HEK293 (cell line): ENCODE results near the gene HYDIN.

Source experiments
- GLI4 ChIP-seq: fragments of 450-650 bp; formaldehyde crosslinking; IDR thresholded peaks from 2 replicates; pipeline ENCODE4 v1.5.1; 2016; ENCODE audit warnings: missing biosample characterization, missing genetic modification characterization
- HOXD13 ChIP-seq: sonication (generic); formaldehyde crosslinking; IDR thresholded peaks from 2 replicates; pipeline ENCODE4 v1.8.0; 2022; ENCODE audit warnings: missing genetic modification reagents, borderline replicate concordance
- KLF16 ChIP-seq: fragments of 450-650 bp; formaldehyde crosslinking; IDR thresholded peaks from 2 replicates; pipeline ENCODE4 v1.5.1; 2017; ENCODE audit warnings: missing biosample characterization, missing genetic modification characterization
- OSR2 ChIP-seq: fragments of 450-650 bp; formaldehyde crosslinking; IDR thresholded peaks from 2 replicates; pipeline ENCODE4 v1.5.1; 2016; ENCODE audit warnings: missing biosample characterization, missing genetic modification characterization
- OVOL3 ChIP-seq: fragments of 450-650 bp; formaldehyde crosslinking; IDR thresholded peaks from 2 replicates; pipeline ENCODE4 v1.5.1; 2016; ENCODE audit warnings: missing biosample characterization, missing genetic modification characterization
- TRIM28 ChIP-seq: IDR thresholded peaks from 2 replicates; pipeline ENCODE4 v1.6.1; 2011; ENCODE audit warnings: low read length, control low read depth, borderline replicate concordance
- YY2 ChIP-seq: fragments of 450-650 bp; formaldehyde crosslinking; IDR thresholded peaks from 2 replicates; pipeline ENCODE4 v1.5.1; 2016; ENCODE audit warnings: missing biosample characterization, missing genetic modification characterization
- ZBTB17 ChIP-seq: fragments of 450-650 bp; formaldehyde crosslinking; IDR thresholded peaks from 2 replicates; pipeline ENCODE4 v1.5.1; 2016; ENCODE audit warnings: missing biosample characterization, missing genetic modification characterization
- ZFHX2 ChIP-seq: fragments of 450-650 bp; formaldehyde crosslinking; conservative IDR thresholded peaks from 2 replicates; pipeline ENCODE4 v1.5.1; 2016; ENCODE audit warnings: missing biosample characterization, missing genetic modification characterization
- ZFP69B ChIP-seq: fragments of 450-650 bp; formaldehyde crosslinking; IDR thresholded peaks from 2 replicates; pipeline ENCODE4 v1.5.1; 2016; ENCODE audit warnings: missing biosample characterization, missing genetic modification characterization
- ZNF112 ChIP-seq: fragments of 450-650 bp; formaldehyde crosslinking; IDR thresholded peaks from 2 replicates; pipeline ENCODE4 v1.5.0; 2017; ENCODE audit warnings: missing biosample characterization, missing genetic modification characterization
- ZNF146 ChIP-seq: fragments of 450-650 bp; formaldehyde crosslinking; IDR thresholded peaks from 2 replicates; pipeline ENCODE4 v1.5.1; 2016; ENCODE audit warnings: missing biosample characterization, missing genetic modification characterization
- ZNF211 ChIP-seq: fragments of 450-650 bp; formaldehyde crosslinking; IDR thresholded peaks from 2 replicates; pipeline ENCODE4 v1.5.1; 2016; ENCODE audit warnings: low read depth, missing biosample characterization, missing genetic modification characterization
- ZNF274 ChIP-seq, 2 experiments: fragments of 200-500 bp in 1 of 2; fragments of 450-650 bp in 1 of 2; sonication (Bioruptor generic) in 1 of 2; formaldehyde crosslinking in 1 of 2; IDR thresholded peaks; 2 replicates each; pipeline versions ENCODE4 v1.5.1 to v1.6.1; 2014 to 2016; ENCODE audit warnings: borderline replicate concordance in 1 of 2, inconsistent platforms in 1 of 2, low read length in 1 of 2, missing biosample characterization in 1 of 2, missing genetic modification characterization in 1 of 2
- ZNF404 ChIP-seq: fragments of 450-650 bp; formaldehyde crosslinking; IDR thresholded peaks from 2 replicates; pipeline ENCODE4 v1.5.1; 2017; ENCODE audit warnings: missing biosample characterization, missing genetic modification characterization
- ZNF48 ChIP-seq: fragments of 450-650 bp; formaldehyde crosslinking; IDR thresholded peaks from 2 replicates; pipeline ENCODE4 v1.5.1; 2016; ENCODE audit warnings: missing biosample characterization, missing genetic modification characterization
- ZNF521 ChIP-seq: fragments of 450-650 bp; formaldehyde crosslinking; IDR thresholded peaks from 2 replicates; pipeline ENCODE4 v1.5.1; 2017; ENCODE audit warnings: missing biosample characterization, mild to moderate bottlenecking, missing genetic modification characterization
- ZNF530 ChIP-seq: fragments of 450-650 bp; formaldehyde crosslinking; IDR thresholded peaks from 2 replicates; pipeline ENCODE4 v1.5.1; 2016; ENCODE audit warnings: low read depth, missing biosample characterization, missing genetic modification characterization
- ZNF571 ChIP-seq: fragments of 450-650 bp; formaldehyde crosslinking; IDR thresholded peaks from 2 replicates; pipeline ENCODE4 v1.5.0; 2017; ENCODE audit warnings: missing biosample characterization, missing genetic modification characterization
- ZNF610 ChIP-seq: fragments of 450-650 bp; formaldehyde crosslinking; IDR thresholded peaks from 2 replicates; pipeline ENCODE4 v1.5.1; 2016; ENCODE audit warnings: missing biosample characterization, missing genetic modification characterization, borderline replicate concordance
- ZNF707 ChIP-seq: fragments of 450-650 bp; formaldehyde crosslinking; IDR thresholded peaks from 2 replicates; pipeline ENCODE4 v1.5.1; 2016; ENCODE audit warnings: missing biosample characterization, missing genetic modification characterization
- ZNF777 ChIP-seq: fragments of 450-650 bp; formaldehyde crosslinking; IDR thresholded peaks from 2 replicates; pipeline ENCODE4 v1.5.1; 2017; ENCODE audit warnings: missing biosample characterization, missing genetic modification characterization, borderline replicate concordance
- ZNF791 ChIP-seq: fragments of 450-650 bp; formaldehyde crosslinking; IDR thresholded peaks from 2 replicates; pipeline ENCODE4 v1.5.1; 2016; ENCODE audit warnings: missing biosample characterization, missing genetic modification characterization
- TF ChIP-seq, protein P1 (sequence below): fragments of 450-650 bp; formaldehyde crosslinking; IDR thresholded peaks from 2 replicates; pipeline ENCODE4 v1.5.1; 2017; ENCODE audit warnings: missing biosample characterization, mild to moderate bottlenecking, missing genetic modification characterization, moderate library complexity
- TF ChIP-seq, protein P2 (sequence below): fragments of 450-650 bp; formaldehyde crosslinking; IDR thresholded peaks from 2 replicates; pipeline ENCODE4 v1.5.0; 2017; ENCODE audit warnings: missing biosample characterization, missing genetic modification characterization, borderline replicate concordance
- TF ChIP-seq, protein P3 (sequence below): fragments of 450-650 bp; formaldehyde crosslinking; IDR thresholded peaks from 2 replicates; pipeline ENCODE4 v1.5.1; 2016; ENCODE audit warnings: missing biosample characterization, missing genetic modification characterization
- TF ChIP-seq, protein P4 (sequence below): sonication (generic); formaldehyde crosslinking; IDR thresholded peaks from 2 replicates; pipeline ENCODE4 v1.8.1; 2022; ENCODE audit warnings: mild to moderate bottlenecking, moderate library complexity, missing genetic modification reagents
- TF ChIP-seq, protein P5 (sequence below): fragments of 450-650 bp; formaldehyde crosslinking; IDR thresholded peaks from 2 replicates; pipeline ENCODE4 v1.5.1; 2016; ENCODE audit warnings: missing biosample characterization, missing genetic modification characterization
- TF ChIP-seq, protein P6 (sequence below): fragments of 450-650 bp; formaldehyde crosslinking; IDR thresholded peaks from 2 replicates; pipeline ENCODE4 v1.5.1; 2016; ENCODE audit warnings: missing biosample characterization, missing genetic modification characterization

HYDIN gene

DNA sequence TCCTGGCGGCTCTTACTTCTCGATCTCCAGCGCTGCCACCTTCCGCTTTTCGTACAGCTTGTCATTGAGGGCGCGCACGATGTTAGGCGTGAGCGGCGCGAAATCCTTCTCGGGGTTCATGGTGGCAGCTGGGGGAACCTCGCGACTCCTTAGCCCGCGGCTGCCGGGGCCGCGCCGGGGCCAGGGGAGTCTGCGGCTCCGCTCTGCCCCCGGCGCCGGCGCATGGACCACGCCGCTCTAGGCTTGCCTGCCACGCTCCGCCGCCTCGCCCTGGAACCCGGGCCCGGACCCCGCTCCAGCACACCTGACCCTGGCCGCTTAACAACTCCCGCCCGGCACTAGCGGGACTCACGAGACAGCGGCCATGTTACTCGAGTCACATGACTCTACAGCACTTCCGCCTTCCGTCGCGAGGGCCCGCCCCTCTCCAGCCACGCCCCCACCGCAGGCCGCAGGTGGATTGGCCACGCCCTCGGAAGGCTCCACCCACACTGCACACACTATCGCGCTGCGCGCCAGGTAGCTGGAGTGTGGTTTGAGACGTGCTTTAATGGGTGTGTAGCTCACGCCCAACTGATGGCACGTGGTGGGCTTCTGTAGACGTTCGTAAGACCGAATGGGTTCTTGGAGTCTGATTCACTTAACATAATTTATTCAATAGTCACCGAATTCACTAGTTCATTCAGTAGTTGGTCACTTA is 429.6 kb downstream of the HYDIN start, which contains the start of gene VAC14 (continued):
- TF ChIP-seq ZNF791 (tag by site-specific recombination): no peak
- TF ChIP-seq OVOL3 (tag by site-specific recombination): no peak
- TF ChIP-seq, protein P1, sequence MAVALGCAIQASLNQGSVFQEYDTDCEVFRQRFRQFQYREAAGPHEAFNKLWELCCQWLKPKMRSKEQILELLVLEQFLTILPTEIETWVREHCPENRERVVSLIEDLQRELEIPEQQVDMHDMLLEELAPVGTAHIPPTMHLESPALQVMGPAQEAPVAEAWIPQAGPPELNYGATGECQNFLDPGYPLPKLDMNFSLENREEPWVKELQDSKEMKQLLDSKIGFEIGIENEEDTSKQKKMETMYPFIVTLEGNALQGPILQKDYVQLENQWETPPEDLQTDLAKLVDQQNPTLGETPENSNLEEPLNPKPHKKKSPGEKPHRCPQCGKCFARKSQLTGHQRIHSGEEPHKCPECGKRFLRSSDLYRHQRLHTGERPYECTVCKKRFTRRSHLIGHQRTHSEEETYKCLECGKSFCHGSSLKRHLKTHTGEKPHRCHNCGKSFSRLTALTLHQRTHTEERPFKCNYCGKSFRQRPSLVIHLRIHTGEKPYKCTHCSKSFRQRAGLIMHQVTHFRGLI: peak; percentile 95
- no peak for TF ChIP-seq HOXD13 (CRISPR knock-in tag)
- TF ChIP-seq ZBTB17: no peak
- TF ChIP-seq KLF16 (tag by site-specific recombination): peak; percentile 97
- no peak for TF ChIP-seq ZNF274 (IDR thresholded peaks at IDR 0.05; ENCODE audit: low read length)
- TF ChIP-seq ZNF274 (tag by site-specific recombination; IDR thresholded peaks at IDR 0.05; ENCODE audit: borderline replicate concordance): no peak
- TF ChIP-seq ZNF112 (tag by site-specific recombination): no peak
- TF ChIP-seq YY2 (tag by site-specific recombination): peak; percentile 93
- TF ChIP-seq ZNF530: no peak
- TF ChIP-seq ZNF777 (tag by site-specific recombination): no peak
- TF ChIP-seq ZFHX2 (tag by site-specific recombination): peak; percentile 63; the same call in 1 of the 2 replicates
- TF ChIP-seq ZNF610 (tag by site-specific recombination): no peak
- TF ChIP-seq, protein P2, sequence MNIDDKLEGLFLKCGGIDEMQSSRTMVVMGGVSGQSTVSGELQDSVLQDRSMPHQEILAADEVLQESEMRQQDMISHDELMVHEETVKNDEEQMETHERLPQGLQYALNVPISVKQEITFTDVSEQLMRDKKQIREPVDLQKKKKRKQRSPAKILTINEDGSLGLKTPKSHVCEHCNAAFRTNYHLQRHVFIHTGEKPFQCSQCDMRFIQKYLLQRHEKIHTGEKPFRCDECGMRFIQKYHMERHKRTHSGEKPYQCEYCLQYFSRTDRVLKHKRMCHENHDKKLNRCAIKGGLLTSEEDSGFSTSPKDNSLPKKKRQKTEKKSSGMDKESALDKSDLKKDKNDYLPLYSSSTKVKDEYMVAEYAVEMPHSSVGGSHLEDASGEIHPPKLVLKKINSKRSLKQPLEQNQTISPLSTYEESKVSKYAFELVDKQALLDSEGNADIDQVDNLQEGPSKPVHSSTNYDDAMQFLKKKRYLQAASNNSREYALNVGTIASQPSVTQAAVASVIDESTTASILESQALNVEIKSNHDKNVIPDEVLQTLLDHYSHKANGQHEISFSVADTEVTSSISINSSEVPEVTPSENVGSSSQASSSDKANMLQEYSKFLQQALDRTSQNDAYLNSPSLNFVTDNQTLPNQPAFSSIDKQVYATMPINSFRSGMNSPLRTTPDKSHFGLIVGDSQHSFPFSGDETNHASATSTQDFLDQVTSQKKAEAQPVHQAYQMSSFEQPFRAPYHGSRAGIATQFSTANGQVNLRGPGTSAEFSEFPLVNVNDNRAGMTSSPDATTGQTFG (tag by site-specific recombination): no peak
- TF ChIP-seq, protein P3, sequence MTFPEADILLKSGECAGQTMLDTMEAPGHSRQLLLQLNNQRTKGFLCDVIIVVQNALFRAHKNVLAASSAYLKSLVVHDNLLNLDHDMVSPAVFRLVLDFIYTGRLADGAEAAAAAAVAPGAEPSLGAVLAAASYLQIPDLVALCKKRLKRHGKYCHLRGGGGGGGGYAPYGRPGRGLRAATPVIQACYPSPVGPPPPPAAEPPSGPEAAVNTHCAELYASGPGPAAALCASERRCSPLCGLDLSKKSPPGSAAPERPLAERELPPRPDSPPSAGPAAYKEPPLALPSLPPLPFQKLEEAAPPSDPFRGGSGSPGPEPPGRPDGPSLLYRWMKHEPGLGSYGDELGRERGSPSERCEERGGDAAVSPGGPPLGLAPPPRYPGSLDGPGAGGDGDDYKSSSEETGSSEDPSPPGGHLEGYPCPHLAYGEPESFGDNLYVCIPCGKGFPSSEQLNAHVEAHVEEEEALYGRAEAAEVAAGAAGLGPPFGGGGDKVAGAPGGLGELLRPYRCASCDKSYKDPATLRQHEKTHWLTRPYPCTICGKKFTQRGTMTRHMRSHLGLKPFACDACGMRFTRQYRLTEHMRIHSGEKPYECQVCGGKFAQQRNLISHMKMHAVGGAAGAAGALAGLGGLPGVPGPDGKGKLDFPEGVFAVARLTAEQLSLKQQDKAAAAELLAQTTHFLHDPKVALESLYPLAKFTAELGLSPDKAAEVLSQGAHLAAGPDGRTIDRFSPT: no peak
- TF ChIP-seq, protein P4, sequence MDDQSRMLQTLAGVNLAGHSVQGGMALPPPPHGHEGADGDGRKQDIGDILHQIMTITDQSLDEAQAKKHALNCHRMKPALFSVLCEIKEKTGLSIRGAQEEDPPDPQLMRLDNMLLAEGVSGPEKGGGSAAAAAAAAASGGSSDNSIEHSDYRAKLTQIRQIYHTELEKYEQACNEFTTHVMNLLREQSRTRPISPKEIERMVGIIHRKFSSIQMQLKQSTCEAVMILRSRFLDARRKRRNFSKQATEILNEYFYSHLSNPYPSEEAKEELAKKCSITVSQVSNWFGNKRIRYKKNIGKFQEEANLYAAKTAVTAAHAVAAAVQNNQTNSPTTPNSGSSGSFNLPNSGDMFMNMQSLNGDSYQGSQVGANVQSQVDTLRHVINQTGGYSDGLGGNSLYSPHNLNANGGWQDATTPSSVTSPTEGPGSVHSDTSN (CRISPR knock-in tag): no peak
- TF ChIP-seq TRIM28: no peak
- TF ChIP-seq ZNF521 (tag by site-specific recombination): no peak
- no peak for TF ChIP-seq ZNF571 (tag by site-specific recombination)
- no peak for TF ChIP-seq ZNF48
- TF ChIP-seq GLI4 (tag by site-specific recombination): no peak
- no peak for TF ChIP-seq ZNF707 (tag by site-specific recombination)
- TF ChIP-seq, protein P5, sequence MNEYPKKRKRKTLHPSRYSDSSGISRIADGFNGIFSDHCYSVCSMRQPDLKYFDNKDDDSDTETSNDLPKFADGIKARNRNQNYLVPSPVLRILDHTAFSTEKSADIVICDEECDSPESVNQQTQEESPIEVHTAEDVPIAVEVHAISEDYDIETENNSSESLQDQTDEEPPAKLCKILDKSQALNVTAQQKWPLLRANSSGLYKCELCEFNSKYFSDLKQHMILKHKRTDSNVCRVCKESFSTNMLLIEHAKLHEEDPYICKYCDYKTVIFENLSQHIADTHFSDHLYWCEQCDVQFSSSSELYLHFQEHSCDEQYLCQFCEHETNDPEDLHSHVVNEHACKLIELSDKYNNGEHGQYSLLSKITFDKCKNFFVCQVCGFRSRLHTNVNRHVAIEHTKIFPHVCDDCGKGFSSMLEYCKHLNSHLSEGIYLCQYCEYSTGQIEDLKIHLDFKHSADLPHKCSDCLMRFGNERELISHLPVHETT (tag by site-specific recombination): no peak
- TF ChIP-seq ZNF146 (tag by site-specific recombination): no peak
- no peak for TF ChIP-seq ZNF404 (tag by site-specific recombination)
- TF ChIP-seq OSR2 (tag by site-specific recombination): peak; percentile 79
- TF ChIP-seq, protein P6, sequence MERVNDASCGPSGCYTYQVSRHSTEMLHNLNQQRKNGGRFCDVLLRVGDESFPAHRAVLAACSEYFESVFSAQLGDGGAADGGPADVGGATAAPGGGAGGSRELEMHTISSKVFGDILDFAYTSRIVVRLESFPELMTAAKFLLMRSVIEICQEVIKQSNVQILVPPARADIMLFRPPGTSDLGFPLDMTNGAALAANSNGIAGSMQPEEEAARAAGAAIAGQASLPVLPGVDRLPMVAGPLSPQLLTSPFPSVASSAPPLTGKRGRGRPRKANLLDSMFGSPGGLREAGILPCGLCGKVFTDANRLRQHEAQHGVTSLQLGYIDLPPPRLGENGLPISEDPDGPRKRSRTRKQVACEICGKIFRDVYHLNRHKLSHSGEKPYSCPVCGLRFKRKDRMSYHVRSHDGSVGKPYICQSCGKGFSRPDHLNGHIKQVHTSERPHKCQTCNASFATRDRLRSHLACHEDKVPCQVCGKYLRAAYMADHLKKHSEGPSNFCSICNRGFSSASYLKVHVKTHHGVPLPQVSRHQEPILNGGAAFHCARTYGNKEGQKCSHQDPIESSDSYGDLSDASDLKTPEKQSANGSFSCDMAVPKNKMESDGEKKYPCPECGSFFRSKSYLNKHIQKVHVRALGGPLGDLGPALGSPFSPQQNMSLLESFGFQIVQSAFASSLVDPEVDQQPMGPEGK (tag by site-specific recombination): no peak
- no peak for TF ChIP-seq ZFP69B
- TF ChIP-seq ZNF211 (tag by site-specific recombination): no peak
